Activated naive CD8-positive, alpha-beta T cell (primary cell): ENCODE data around the gene SETSIP.
"Not testable (repeated sequence)": the region's sequence is repeated elsewhere in the genome, so short reads cannot be mapped to it uniquely, and the experiment has no call there.

Experiments used
- H3K27ac Mint-ChIP-seq: one replicate; pipeline ENCODE4 v1.8.0; 2021; ENCODE audit warnings: mixed read lengths
- H3K27me3 Mint-ChIP-seq: one replicate; pipeline ENCODE4 v1.8.0; 2021; ENCODE audit warnings: mixed read lengths
- H3K36me3 Mint-ChIP-seq: one replicate; pipeline ENCODE4 v1.8.0; 2021; ENCODE audit warnings: mixed read lengths
- H3K4me1 Mint-ChIP-seq: one replicate; pipeline ENCODE4 v1.8.0; 2021; ENCODE audit warnings: low read depth, mixed read lengths
- H3K4me3 Mint-ChIP-seq: one replicate; pipeline ENCODE4 v1.8.0; 2021; ENCODE audit warnings: mild to moderate bottlenecking, mixed read lengths
- H3K9me3 Mint-ChIP-seq: one replicate; pipeline ENCODE4 v1.8.0; 2021; ENCODE audit warnings: low read depth, mixed read lengths

SETSIP gene

DNA sequence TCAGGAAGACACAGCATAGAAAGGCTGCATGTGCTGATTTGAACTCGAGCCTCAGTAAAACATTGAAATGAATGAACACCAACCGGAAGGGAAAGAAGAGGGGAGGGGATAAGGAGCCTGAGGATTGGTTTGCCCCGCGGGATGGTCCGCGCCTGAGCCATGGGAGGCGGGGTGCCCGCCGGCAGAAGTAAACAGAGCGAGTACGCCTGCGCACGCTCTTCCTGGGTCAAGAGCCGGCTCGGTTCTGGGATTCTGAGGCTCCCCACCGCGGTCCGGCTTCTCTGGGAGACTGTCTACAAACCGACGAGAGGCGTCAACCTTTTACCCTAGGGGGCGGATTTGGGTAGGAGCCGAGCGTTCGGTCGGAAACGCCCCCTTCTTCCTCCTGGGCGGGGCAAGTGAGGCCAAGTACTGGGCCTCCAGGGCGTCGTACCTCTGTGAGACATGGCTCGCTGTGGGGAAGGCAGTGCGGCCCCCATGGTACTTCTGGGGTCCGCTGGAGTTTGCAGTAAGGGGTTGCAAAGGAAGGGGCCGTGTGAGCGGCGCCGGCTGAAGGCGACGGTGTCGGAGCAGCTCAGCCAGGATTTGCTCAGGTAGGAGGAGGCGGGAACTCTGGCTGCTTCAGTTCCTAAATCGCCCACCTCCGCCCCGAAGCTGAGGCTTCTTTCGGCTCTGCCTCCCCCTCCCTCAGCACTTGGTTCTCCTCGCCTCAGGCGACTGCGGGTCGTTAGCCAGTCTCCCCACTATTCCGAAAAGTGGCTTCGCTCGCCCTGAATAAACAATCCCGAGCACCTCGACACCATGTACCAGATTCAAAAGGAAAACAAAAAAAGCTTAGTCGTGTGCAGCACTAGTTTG is 5.1 kb upstream of the SETSIP start, which contains the start of gene BTBD8:
Gene BTBD8 (plus strand): TSS at position 218 of the 858 bp plus-strand sequence. CDS start 227 bp downstream, at position 445.
- peaks cover 4% of the 10 kb centered on the region for H3K36me3 Mint-ChIP-seq
- peaks cover 19% of the 10 kb centered on the region for H3K4me1 Mint-ChIP-seq
- H3K27me3 Mint-ChIP-seq: no peaks in the 10 kb centered on the region
- H3K4me3 Mint-ChIP-seq: peak within 1 kb of the TSS; percentile 92
- peaks cover 5% of the 10 kb centered on the region for H3K9me3 Mint-ChIP-seq
- peak within 1 kb of the TSS; percentile 77 for H3K27ac Mint-ChIP-seq

DNA sequence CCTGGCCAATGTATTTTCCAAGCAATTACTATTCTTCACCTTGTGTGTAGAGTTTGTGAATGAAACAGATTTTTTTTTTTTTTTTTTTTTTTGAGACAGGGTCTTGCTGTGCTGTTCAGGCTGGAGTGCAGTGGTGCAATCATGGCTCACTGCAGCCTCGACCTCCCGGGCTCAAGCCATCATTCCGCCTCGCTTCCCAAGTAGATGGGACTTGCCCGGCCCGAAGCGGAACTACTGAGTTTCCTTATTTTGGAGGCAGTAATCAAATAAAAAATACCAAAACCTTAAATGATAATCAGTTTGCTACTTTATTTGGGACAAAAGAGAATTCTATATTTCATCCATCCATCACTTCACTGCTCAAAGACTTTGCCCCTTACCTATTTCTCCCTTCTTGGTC is 4.2 kb upstream of the SETSIP start:
- Mint-ChIP-seq H3K27ac (no peak overlapping the region), H3K9me3 (no peaks in the 10 kb centered on the region), H3K4me1 (peaks cover 19% of the 10 kb centered on the region), H3K4me3 (peak overlapping the region; percentile 92), H3K36me3 (no peaks in the 10 kb centered on the region), H3K27me3 (no peaks in the 10 kb centered on the region)

DNA sequence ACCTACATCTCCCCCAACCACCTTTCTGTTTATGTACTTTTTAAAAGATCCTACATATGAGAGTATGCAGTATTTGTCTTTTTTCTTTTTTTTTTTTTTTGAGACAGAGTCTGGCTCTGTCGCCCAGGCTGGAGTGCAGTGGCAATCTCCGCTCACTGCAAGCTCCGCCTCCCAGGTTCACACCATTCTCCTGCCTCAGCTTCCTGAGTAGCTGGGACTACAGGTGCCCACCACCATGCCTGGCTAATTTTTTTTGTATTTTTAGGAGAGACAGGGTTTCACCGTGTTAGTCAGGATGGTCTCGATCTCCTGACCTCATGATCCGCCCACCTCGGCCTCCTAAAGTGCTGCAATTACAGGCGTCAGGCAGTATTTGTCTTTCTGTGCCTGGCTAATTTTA is 2.9 kb upstream of the SETSIP start:
- H3K4me3 Mint-ChIP-seq, H3K9me3 Mint-ChIP-seq, H3K27ac Mint-ChIP-seq, H3K27me3 Mint-ChIP-seq, H3K36me3 Mint-ChIP-seq: not testable (repeated sequence)
- peaks cover 16% of the 10 kb centered on the region for H3K4me1 Mint-ChIP-seq

DNA sequence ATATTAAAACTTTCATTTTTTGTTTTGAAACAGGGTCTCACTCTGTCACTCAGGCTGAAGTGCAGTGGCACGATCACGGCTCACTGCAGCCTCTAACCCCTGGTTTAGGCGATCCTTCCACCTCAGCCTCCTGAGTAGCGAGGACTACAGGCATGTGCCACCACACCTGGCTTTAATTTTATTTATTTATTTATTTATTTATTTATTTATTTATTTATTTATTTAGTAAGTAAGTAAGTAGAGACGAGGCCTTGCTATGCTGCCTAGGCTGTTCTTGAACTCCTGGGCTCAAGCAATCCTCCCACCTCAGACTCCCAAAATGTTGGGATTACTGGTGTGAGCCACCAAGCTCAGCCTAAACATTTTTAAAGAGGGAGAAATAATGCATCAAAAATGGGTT is 1.2 kb upstream of the SETSIP start:
- Mint-ChIP-seq H3K4me1 (peaks cover 11% of the 10 kb centered on the region), H3K27me3 (no peaks in the 10 kb centered on the region)

DNA sequence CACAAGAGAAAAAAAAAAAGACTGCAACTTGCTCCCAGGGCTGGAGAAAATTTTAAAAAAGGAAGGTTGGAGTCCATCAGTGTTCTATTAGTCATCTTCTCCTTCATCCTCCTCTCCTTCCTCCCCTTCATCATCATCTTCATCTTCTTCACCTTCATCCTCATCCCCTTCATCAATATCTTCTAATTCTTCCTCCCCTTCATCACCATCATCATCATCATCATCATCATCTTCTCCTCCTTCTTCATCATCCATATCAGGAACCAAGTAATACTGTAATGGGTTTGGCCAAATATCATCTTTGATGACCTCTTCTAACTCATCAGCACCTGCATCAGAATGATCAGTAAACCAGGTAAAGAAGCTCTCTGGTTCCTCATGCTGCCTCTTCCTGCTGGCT is 765 bp downstream of the SETSIP start:
- H3K4me1 Mint-ChIP-seq, H3K9me3 Mint-ChIP-seq, H3K27ac Mint-ChIP-seq, H3K27me3 Mint-ChIP-seq, H3K36me3 Mint-ChIP-seq, H3K4me3 Mint-ChIP-seq: not testable (repeated sequence)

More for the DNA sequence above, 1.2 kb upstream of the SETSIP start:
- no peak overlapping the region for H3K27ac Mint-ChIP-seq
- H3K9me3 Mint-ChIP-seq: no peaks in the 10 kb centered on the region
- H3K4me3 Mint-ChIP-seq: no peak overlapping the region
- H3K36me3 Mint-ChIP-seq: no peaks in the 10 kb centered on the region

DNA sequence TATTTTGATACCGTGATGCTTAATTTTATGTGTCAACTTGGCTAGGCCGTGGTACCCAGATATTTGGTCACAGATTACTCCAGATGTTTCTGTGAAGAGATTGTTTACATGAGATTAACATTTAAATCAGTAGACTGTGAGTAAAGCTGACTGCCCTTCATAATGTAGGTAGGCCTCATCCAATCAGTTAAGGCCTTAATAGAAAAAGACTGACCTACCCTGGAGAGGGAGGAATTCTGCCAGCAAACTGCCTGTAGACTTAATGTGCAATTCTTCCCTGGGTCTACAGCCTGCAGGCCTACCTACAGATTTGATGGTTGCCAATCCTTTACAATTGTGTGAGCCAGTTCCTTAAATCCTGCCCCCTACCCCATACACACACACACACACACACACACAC is 4.3 kb downstream of the SETSIP start:
- no peaks in the 10 kb centered on the region for H3K27me3 Mint-ChIP-seq
- H3K27ac Mint-ChIP-seq: no peak overlapping the region
- no peaks in the 10 kb centered on the region for H3K9me3 Mint-ChIP-seq
- H3K4me1 Mint-ChIP-seq: no peaks in the 10 kb centered on the region
- H3K4me3 Mint-ChIP-seq: no peak overlapping the region
- H3K36me3 Mint-ChIP-seq: no peaks in the 10 kb centered on the region

DNA sequence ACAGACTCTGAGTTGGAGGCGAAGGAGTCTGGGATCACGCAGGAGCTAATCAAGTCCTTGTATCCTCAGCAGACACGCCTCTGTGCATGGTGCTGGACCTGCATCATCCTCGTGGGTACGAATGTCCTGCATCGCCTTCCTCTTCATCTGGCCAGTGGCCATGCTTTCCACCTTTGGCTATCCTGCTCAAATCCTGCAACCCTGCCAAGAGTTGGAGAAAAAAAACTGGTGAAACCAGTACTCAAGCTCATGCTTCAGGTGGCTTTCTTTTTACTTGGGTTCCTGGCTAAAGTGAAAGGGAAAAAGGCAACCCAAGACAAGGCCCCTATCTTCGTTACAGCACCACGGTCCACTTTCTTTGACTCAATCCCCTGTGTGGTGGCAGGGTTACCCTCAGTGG is 8.9 kb downstream of the SETSIP start:
- H3K4me3 Mint-ChIP-seq: no peak overlapping the region
- H3K36me3 Mint-ChIP-seq: no peaks in the 10 kb centered on the region
- no peaks in the 10 kb centered on the region for H3K9me3 Mint-ChIP-seq
- no peak overlapping the region for H3K27ac Mint-ChIP-seq
- H3K4me1 Mint-ChIP-seq: no peaks in the 10 kb centered on the region
- H3K27me3 Mint-ChIP-seq: peaks cover 1% of the 10 kb centered on the region

DNA sequence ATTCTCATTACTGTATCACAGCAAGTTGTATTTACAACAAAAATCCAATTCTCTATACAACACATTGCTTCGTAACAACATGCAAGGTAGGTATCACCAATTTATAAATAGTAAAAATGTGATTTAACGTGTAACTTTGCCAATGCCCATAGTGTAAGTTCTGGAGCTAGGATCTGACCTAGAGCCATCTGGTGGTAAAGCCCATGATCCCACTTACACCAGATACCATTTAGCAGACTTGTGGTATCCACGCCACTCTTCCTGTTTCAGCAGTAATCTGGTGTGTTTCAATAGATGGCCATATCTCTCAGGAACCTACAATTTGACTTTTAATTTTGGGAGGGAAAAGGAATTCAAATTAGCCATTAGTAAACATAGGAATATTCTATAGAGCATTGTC is 10.2 kb downstream of the SETSIP start:
- Mint-ChIP-seq H3K36me3 (no peaks in the 10 kb centered on the region), H3K27ac (no peak overlapping the region), H3K9me3 (no peaks in the 10 kb centered on the region), H3K27me3 (peaks cover 1% of the 10 kb centered on the region), H3K4me3 (no peak overlapping the region), H3K4me1 (no peaks in the 10 kb centered on the region)

DNA sequence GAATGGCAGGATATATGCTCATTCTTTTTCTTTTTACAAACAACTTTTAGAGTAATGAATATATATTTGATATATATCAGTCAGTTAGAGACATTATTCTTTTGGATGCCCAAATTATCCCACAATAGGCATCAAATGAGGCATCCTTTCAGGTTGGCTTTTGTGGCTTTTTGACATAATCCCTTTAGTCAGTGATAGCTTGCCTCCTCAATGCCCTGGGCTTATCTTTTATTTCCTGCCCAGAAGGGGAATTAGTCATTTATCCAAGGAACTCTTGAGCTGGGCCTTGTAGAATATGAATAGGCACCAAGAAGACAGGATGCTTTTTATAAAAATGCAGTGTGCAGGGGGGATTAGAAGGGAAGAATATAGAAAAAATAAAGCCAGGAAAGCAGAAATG is 23.3 kb downstream of the SETSIP start:
- Mint-ChIP-seq H3K9me3 (no peaks in the 10 kb centered on the region), H3K4me3 (no peak overlapping the region), H3K4me1 (no peaks in the 10 kb centered on the region), H3K36me3 (no peaks in the 10 kb centered on the region), H3K27ac (no peak overlapping the region), H3K27me3 (peaks cover 1% of the 10 kb centered on the region)

DNA sequence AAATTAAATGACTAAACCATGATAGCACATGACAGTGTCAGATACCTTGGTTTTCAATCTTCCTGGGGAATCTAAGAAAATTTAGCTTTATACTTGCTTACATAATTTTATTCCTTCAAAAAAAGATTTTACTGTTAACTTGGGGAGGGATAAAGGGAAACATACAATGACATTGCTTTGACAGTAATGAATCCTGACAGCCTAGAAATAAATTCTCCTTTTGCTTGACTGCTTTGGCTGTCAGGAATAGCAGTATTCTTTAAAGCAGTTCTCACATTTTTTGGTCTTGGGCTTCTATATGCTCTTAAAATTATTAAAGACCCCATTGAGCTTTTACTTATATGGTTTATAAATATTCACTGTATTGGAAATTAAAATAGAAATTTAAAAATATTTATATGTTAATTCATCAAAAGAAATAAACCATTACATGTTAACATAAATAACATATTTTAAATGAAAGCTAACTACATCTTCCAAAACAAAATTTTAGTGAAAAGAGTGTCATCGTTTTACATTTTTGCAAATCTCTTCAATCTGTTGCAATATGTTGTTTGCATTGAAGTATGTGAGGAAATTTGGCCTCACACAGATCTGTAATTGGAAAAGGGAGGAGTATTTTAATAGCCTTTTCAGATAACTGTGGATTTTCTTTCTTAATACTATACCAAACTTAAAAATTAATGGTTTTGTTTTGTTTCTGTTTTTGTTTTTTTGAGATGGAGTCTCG is 29.3 kb downstream of the SETSIP start:
- H3K4me3 Mint-ChIP-seq: no peak overlapping the region
- H3K9me3 Mint-ChIP-seq: no peaks in the 10 kb centered on the region
- no peak overlapping the region for H3K27ac Mint-ChIP-seq

DNA sequence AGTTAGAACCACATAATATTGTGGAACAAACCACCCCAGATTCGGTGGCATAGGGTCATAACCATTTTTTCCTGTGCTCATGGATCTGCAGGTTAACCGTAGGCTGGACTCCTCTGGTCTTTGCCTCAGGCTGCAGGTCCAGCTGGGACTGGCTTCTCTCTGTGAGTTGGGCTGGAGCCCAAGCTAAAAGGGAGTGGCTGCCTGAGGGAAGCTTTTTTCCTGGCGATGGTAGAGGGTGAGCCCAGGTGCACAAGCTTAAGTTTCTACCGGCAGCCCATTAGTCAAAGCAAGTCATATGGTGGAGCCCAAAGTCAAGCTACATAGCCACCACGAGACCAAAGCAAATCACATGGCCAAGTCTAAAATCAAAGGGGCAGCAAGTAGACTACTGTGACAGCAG is 31.6 kb downstream of the SETSIP start:
- Mint-ChIP-seq H3K4me3 (no peak overlapping the region), H3K4me1 (no peaks in the 10 kb centered on the region), H3K36me3 (no peaks in the 10 kb centered on the region), H3K27me3 (peaks cover 3% of the 10 kb centered on the region), H3K9me3 (no peaks in the 10 kb centered on the region), H3K27ac (no peak overlapping the region)

More for the DNA sequence above, 29.3 kb downstream of the SETSIP start:
- Mint-ChIP-seq H3K36me3 (no peaks in the 10 kb centered on the region), H3K4me1 (no peaks in the 10 kb centered on the region), H3K27me3 (peaks cover 3% of the 10 kb centered on the region)

DNA sequence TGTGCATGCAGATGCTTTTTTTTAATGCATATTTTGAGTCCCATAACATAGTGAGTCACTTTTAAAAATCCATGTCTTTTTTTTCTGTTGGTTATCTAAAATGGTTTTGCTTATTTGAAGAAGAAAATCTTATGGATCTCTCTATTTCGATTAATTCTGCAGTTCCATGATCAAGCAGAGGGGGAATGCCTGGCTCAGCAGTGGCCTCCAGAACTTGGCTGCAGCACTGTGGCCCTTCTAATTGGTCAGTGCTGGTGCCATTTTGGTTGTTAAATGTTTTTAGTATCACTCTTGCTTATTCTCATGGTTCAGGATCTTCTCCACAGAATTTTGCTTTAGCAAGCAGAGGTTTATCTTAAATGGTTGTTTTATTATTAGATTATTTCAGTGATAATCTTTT is 34.2 kb downstream of the SETSIP start:
- Mint-ChIP-seq H3K27me3 (peaks cover 3% of the 10 kb centered on the region), H3K27ac (no peak overlapping the region), H3K9me3 (no peaks in the 10 kb centered on the region), H3K4me3 (no peak overlapping the region), H3K36me3 (no peaks in the 10 kb centered on the region), H3K4me1 (no peaks in the 10 kb centered on the region)

DNA sequence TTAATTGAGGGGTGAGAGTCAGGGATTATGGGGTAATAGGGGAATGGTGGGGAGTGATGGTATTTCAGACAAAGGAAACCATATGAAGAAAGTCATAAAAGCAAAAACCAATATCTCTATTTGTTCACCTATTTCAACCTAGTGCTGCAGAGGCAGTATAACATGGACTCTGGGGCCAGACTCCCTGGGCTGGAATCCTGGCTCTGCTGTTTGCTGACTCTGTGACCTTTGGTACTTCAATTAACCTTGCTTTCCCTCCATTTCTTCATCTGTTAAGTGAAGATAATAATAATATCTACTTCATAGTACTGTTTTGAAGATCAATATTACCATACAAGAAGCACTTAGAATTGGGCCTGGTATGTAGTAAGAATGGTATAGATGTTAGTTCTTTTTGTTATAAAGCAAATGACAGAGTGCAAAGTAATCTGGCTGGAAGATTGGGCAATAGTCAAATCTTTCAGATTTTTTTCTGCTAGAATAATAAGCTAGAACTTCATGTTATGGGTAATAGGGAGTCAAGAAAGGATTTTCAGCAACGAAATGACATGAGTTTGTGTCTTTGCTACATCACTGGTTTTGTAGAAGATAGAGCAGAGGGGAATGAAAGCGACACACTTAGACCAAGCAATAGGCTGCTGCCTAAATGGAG is 36.4 kb downstream of the SETSIP start:
- no peak overlapping the region for H3K4me3 Mint-ChIP-seq
- H3K9me3 Mint-ChIP-seq: no peaks in the 10 kb centered on the region
- no peaks in the 10 kb centered on the region for H3K4me1 Mint-ChIP-seq
- no peaks in the 10 kb centered on the region for H3K36me3 Mint-ChIP-seq
- H3K27me3 Mint-ChIP-seq: peaks cover 6% of the 10 kb centered on the region
- H3K27ac Mint-ChIP-seq: no peak overlapping the region

DNA sequence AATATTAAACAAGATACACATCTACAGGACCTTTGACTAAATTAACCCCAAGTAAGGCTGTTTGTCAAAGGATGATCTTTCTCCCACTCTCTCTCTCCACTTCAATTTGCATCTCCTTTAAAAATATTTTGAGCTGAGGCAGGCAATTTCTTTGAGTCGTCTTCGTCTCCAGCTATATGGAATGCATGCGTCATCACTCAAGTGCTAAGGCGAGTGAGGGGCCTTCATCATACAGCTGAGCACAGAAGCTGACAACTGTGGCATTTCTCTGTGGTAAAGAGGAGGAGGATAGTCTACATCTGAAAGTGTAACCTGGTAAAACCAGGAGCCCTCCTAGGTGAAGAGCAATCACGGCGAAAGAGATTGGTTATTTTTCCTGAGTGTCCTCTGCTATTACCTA is 37.8 kb downstream of the SETSIP start:
- Mint-ChIP-seq H3K4me1 (no peaks in the 10 kb centered on the region), H3K27ac (no peak overlapping the region), H3K4me3 (no peak overlapping the region)

More for the DNA sequence above, 37.8 kb downstream of the SETSIP start:
- H3K9me3 Mint-ChIP-seq: no peaks in the 10 kb centered on the region
- H3K27me3 Mint-ChIP-seq: peaks cover 2% of the 10 kb centered on the region
- H3K36me3 Mint-ChIP-seq: no peaks in the 10 kb centered on the region
